Measurements from ENCODE around the gene SLC25A27. TPM values are rescaled to one million over a fixed set of nuclear protein-coding genes. Genes with fewer than 3 reads are reported as not detected.

The SLC25A27 gene
- total and polyA plus RNA-seq, 2 of the 4 experiments (the other 2 are of a cell fraction) = 1.3 TPM; not detected in 1

Other genes with a start within 250 kb of the SLC25A27 start
- 1.3 and 2.2 TPM in 2 replicates for gene RCAN2, start 161.5 kb upstream of the SLC25A27 start, total RNA-seq (2012; rRNA removed)
- 1.8 TPM in 2 replicates for gene RCAN2, start 161.5 kb upstream of the SLC25A27 start, polyA plus RNA-seq (2012; rRNA removed)
- under 0.01 TPM in 1 of 2 replicates, not detected in the other for gene CYP39A1, start 157 bp upstream of the SLC25A27 start, total RNA-seq (2012; rRNA removed)
- 0.03 TPM in 1 of 2 replicates, not detected in the other for gene CYP39A1, start 157 bp upstream of the SLC25A27 start, polyA plus RNA-seq (2012; rRNA removed)
- gene TDRD6, start 34.9 kb downstream of the SLC25A27 start, total RNA-seq (2012; rRNA removed) = not detected in 2 replicates
- not detected in 2 replicates for gene TDRD6, start 34.9 kb downstream of the SLC25A27 start, polyA plus RNA-seq (2012; rRNA removed)
- not detected in 2 replicates for gene PLA2G7, start 82.4 kb downstream of the SLC25A27 start, total RNA-seq (2012; rRNA removed)
- gene PLA2G7, start 82.4 kb downstream of the SLC25A27 start, polyA plus RNA-seq (2012; rRNA removed) = not detected in 2 replicates
- not detected in 2 replicates for gene ANKRD66, start 94.0 kb downstream of the SLC25A27 start, total RNA-seq (2012; rRNA removed)
- not detected in 2 replicates for gene ANKRD66, start 94.0 kb downstream of the SLC25A27 start, polyA plus RNA-seq (2012; rRNA removed)
- gene MEP1A, start 140.4 kb downstream of the SLC25A27 start, total RNA-seq (2012; rRNA removed) = not detected in 2 replicates
- gene MEP1A, start 140.4 kb downstream of the SLC25A27 start, polyA plus RNA-seq (2012; rRNA removed) = not detected in 2 replicates

All from IMR-90 (cell line).